T-helper 2 cell treated with Interferon-gamma antibody and Interleukin-4, amounts not matched to agents 100 ng/mL and 5 ng/mL, for 36 hours (primary cell): ENCODE results near the gene PTPRD. TPM values are rescaled to one million over a fixed set of nuclear protein-coding genes. Genes with fewer than 3 reads are reported as not detected.
"Not testable (repeated sequence)": the region's sequence is repeated elsewhere in the genome, so short reads cannot be mapped to it uniquely, and the experiment has no call there.

Source experiments
- intact Hi-C: fragments of 100-400 bp; cut with micrococcal nuclease; formaldehyde crosslinking; loops from one replicate; pipeline ENCODE4 v1.15.1; 2023
- total RNA-seq: library from RNA; stranded (reverse); gene quantifications from 2 replicates; pipeline ENCODE4 v1.2.3, GENCODE V29; 2022

Gene PTPRD
- total RNA-seq, 1 donor from 2014 or later = not detected

DNA sequence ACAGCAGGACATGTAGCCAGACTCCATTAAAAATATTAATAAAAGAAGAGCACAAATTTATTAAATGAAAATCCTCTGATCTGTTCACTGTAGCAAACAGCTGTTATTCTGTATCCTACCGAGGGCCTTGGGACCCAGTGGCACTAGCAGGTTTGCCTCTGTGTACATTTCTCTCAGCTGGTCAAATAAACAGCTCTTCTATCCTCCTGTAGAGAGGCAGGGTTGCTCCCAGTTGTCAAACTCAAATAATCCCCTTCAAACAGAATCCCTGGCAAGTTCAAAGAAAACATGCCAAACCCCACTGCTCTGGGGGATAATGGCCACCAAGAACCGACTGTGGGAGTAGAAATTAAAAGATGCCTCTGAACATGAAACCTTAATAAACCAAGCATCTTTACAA is 1551.2 kb downstream of the PTPRD start:
- intact Hi-C loops = no loop called here

DNA sequence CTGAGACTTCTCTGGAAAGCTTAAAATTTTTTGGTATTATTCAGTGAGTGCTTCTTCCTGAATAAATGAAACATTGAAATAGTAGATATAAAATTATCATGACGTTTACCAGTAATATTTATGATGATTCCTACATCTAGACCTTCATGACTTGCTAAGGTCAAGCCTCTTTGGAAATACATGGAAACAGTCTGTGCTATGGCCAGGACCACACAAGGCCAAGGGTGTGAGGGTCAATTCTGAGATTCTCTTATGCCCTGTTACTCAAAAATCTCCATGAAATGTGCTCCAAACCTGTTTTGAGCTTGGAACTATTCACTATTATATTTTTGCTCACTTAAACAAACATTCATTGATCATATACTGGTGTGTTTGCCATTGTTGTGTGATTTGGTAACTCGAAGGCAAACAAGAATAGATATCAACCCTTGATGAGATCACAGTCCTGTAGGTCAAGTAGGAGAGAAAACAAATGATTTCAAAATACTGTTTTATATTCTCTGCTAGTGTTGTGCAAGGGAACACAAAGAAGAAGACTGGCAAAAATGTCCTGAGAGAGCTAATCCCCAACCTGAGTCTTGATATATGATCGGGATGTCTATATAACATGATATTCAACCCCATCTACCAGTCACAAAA is 1558.3 kb downstream of the PTPRD start:
- intact Hi-C loops = no loop called here

DNA sequence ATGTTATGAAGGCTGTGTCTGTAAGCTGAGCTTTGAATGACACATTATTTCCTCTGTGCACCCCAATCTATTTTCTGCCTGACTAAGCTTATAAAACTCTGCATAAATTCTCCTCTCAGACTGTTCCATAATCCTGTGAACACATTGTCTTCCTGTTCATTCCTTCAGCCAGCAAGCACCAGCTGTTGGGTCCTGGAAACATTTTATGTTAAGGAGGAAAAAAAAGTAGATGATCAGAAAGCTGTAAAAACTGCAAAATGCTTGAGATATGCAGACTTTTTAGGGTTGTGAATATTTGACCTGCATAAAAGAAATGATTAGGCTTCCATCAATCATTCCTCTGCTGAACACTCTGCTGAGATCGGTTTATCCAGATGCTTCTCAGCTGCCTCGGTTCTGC is 1567.2 kb downstream of the PTPRD start:
- intact Hi-C loops = no loop called here

DNA sequence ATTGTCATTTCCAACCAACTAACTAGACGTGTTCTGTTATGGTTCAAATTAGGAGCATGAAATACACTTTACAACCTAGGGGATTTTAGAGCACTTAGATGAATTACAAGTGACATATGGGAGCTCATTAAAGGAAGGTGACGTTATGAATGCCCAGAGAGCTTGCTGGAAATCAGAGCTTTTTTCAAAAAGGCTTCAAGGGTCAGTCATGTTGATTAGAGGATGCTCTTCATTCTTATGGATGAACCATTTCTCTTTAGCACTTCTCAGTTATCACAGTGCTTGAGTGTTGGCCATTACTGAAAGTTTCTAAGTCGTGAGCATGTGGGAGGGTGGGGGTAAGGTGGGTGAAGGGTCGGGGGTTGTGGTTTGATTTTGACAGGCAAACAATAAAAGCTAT is 1567.7 kb downstream of the PTPRD start:
- intact Hi-C loops = no loop called here

DNA sequence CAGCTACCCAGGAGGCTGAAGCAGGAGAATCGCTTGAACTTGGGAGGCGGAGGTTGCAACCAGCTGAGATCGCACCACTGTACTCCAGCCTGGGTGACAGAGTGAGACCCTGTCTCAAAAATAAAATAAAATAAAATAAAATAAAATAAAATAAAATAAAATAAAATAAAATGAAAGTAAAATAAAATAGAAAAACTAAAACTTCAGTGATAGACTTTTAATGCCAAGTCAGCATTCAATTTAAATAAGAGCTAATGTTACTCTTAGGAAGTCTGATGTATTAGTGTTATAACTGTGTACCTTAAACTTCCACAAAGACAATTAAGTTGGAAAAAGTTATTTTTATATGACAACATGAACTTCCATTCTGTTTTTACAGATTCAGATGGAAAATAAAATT is 1569.0 kb downstream of the PTPRD start:
- intact Hi-C loops = not testable (repeated sequence)

DNA sequence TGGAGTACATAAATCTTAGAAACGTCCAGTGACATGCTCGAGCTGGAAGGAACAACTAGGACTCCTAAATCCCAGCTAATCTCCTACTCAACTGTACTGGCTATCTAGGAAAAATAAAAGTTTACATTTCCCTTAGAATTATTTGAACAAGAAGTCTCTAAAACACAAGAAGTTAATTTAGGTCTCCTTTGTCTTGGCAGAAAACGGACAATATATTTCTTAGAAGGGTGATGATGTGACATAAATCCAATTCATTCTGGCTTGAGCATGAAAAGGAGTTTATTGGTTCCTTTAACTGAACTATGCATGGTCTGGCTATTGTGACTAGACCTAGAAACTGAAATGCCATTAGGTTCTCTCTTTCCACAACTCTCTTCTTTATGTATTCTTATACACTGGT is 1571.0 kb downstream of the PTPRD start:
- intact Hi-C loops = no loop called here

DNA sequence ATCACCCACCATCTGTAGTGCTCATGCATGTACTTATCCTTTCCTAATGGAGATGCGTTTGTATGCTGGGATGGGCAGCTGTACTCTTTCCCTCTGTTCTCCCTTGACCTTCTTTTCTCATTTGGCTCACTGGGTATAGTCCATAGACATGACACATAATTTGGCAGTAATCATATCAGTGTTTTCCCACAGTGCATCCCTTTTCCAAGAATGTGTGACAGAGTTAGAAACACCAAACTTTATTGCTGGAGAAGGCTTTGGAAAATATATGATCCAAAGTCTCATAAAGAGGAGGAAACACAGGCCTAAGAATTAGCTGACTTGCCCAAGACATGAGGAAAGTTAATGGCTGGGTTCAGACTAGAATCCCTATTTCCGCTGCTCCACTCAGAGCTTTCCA is 1579.8 kb downstream of the PTPRD start:
- intact Hi-C loops = no loop called here

DNA sequence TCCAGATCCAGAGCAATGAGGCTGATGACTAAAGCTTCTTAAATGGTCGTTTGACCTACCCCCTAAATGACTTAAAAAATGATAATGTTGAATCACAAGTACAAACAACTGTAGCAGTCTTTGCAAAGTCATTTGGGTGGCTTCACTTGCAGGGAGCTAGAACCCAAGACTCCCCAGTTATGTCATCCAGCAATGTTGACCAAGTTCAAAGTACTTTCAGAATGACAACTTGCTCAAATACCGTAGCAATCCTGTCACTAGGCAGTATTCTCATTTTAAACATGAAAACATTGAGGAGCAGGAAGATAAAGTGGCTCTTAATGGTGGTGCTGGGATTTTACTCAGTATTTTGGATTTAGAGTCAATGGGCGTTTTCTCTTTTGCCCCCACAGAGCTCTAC is 1596.2 kb downstream of the PTPRD start:
- intact Hi-C loops = no loop called here

DNA sequence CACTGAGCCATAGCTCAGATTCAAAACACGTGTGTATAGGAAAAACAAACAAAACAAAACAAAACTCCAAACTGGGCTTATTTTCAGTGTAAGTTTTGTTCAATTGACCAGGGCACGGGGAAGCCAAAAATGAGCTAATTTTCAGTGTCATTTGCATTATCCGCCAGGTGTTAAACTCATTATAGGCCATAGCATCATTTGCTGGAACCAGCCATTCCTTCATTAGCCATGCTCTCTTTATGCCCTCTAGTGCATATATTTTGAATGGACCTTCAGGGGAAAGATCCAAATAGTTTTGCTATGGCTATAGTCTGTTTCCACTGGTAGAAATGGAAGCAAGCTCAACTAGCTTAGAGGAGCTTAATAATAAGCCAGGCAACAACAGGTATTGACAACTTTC is 1608.0 kb downstream of the PTPRD start:
- intact Hi-C loops = no loop called here

DNA sequence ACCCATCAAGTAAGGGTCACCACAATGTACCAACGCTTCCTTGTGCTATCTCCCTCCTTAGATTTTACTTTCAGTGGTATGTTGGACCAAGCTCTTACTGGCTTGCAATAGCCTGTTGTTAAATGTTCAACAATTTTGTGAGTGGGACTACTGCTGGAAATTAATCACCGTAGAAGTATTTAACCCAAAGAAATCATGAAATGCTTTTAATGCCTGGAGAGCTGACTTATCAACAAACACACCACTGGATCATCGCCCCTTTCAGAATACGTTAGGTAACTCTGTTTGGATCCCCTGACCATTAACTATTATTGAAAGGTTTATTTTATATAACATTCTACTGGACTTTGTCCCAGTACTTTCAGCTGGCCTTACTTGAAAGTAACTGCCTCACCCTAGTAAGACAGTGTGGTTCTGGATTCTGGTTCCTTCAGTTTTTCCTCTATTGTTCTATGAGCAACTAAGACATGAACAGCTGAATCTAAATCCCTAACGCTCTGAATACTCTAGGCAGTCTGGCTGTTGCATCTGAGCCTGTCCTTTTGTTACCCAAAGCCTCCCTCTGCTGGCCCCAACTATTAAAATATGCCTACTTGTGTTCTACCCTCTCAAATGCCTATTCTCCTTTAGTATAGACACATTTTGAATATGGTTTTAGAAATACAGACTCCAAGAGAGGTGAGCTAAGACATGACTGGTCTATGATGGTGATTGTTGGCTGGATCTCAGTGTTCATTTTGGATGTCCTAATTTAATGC is 1609.8 kb downstream of the PTPRD start:
- intact Hi-C loops = no loop called here

DNA sequence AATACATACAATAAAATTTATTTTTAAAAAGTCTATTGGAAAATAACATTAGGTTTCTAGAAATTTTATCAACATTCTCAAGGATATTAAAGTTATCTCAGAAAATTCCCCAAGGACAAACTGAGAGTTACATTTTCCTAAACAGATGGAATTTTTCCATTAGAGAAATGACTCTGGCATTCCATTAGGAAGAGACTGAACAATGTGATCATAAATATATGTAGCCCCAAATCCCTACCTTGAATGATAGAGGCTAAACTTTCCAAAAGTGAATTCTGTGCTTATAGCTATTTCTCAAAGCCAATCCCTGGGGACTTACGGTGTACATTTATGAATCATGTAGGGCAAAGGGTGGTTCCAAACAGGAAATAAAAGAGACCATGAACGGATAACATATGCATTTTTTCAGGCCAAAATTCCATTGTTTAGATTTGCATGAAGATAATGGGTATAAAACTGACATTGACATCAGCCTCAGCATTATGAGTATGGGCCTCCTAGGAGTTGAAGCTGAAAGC is 1632.2 kb downstream of the PTPRD start:
- intact Hi-C loops = no loop called here

DNA sequence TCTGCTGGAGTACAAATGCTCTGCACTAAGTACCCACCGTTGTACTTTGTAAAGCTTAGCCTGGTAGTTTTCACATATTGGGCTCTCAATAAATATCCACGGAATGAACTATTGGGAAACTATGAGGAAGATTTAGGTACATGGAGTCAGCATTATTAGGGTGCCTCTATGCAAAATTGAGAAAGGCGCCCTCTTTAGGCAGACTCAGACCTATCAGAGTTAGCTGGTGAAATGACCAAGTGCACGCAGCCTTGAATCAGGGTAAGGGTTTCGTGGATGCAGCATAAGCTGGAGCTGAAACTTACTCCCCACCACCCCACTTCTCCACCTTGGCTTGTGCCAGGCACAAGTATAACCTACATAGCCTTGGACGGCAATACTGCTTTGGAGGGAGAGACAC is 1634.5 kb downstream of the PTPRD start:
- intact Hi-C loops = no loop called here

DNA sequence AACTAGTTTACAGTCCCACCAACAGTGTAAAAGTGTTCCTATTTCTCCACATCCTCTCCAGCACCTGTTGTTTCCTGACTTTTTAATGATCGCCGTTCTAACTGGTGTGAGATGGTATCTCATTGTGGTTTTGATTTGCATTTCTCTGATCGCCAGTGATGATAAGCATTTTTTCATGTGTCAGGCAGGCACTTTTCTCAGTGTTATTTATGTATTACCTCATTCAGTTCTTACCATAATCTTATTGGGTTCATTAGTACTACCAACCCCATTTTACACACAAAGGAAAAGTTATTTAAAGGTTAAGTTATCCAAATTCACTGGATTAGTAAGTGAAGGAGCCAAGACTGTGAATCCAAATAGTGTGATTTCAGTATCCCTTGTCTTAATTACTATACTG is 1644.5 kb downstream of the PTPRD start:
- intact Hi-C loops = not testable (repeated sequence)

DNA sequence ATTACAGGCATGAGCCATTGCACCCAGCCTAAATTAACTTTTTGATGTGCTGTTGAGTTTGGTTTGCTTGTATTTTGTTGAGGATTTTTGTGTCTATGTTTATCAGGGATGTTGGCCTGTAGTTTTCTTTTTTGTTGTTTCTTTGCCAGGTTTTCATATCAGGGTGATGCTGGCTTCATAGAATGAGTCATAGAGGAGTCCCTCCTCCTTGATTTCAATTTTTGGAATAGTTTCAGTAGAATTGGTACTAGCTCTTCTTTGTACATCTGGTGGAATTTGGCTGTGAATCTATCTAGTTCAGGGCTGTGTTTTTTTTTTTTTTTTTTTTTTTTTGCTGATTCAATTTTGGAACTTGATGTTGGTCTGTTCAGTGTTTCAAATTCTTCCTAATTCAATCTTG is 1648.9 kb downstream of the PTPRD start:
- intact Hi-C loops = no loop called here

DNA sequence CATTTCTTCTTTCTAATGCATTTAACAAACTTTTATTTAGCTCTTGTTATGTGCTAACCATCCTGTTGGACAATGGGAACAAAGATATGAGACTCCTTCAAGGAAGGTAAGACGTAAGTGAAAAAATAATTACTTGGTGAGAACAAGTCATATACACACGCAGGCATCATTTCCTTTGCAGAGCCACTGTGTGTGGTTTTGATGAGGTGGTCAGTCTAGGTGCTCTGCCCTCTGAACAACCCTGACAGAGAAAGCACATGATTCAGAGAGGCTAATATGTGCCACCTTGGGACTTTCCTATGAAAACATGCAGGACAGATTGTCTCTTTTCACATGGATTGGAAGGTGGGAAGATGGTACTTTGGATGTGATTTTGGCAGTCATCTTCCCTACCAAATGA is 1650.7 kb downstream of the PTPRD start:
- intact Hi-C loops = no loop called here

DNA sequence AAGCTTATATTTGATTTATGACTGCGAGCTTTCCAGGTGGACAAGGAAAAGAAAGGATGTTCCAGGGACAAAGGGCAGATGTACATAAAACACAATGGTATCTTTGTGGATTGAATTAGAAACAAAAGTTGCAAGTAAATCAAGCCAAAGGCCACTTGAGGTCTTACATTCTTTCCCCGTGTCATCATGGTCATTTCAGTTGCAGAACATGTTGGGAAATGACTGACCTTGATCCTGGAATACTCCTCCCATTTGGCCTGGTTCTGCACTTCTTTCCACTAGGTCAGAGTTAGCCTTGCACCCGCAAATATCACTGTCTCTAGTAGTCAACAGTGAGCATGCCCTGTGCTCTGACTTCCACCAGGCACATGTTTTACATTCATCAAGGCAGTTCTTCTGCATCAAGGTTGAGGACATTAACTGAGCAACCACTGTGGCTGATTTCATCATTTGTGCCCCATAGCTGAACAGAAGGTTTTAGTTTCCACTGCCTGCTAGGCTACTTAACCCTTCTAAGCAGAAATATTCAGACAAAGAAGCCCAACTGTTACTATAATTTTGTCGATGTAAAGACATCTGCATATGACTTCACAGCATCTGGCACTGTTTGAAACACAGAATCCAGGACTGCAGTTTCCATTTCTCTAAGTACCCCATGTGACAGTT is 1651.5 kb downstream of the PTPRD start:
- intact Hi-C loops = no loop called here

DNA sequence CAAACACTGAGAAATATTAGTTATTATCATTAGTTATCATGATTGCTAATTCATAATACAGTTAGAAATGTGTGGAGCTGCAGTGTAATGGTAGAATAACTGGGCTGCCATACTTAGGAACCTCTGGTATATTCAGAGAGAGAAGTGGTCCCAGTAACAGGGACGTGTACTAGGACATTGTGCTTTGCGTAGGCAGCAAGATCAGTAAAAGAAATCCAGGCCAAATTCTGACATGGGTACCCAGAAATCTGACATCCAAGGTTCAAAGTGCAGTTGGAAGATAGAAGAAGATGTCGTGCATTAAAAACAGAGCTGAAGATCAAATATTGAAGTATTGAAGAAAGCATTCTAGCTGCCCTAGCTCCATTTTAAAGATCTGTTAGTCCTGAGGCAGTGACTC is 1652.5 kb downstream of the PTPRD start:
- intact Hi-C loops = no loop called here

DNA sequence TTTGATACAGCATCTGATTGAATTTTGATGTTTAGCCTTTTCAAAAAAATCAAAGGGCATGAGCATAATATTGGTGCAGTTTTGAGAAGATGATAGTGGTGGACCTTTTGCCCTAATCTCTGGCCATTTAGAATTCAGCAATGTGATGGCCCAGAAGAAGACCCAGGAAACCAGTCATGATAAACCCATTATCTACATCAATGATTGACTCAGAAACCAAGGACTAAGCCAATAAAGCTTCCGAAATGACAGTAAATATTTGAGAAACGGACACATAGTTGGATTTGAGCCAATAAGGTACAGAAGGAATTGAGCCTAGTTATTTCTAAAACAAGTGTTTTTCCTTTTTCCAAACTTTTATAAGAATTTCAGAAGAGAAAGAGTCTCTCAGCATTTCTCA is 1654.4 kb downstream of the PTPRD start:
- intact Hi-C loops = no loop called here

DNA sequence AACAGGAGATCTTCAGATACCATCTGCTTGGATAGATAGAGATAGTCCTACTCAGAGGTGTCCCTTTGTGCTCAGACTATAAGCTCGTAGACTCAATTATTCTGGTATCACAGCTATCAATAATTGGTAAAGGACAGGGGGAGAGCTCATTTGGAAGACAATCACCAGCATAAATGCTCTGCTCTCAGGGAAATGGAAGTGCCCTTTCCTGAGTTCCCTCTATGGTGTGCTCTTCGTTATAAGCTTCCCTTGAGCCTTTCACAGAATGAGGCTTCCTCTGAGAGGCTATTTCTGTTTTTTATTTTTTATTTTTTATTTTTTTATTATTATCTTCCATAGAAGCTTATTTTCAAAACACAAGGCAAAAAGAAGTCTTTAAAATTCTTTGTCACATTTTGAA is 1657.5 kb downstream of the PTPRD start:
- intact Hi-C loops = no loop called here

DNA sequence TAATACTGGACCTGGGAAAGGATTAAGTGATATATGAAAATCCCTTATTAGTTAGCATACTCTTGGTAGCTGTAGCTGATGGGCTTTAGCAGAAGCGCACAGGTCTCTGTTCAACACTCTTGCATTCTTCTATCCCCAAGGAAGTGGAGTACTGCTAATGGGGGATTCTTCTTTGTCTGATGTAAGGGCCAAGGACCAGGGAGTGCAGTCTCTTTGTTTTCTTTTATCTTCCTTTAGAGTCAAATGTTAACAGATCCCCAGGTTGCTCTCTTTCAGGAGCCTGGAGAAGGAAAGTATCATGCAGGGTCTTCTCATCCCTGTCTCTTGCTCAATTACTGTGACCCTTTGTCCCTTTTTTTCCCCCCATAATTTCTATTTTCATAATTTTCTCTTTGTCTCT is 1666.3 kb downstream of the PTPRD start:
- intact Hi-C loops = no loop called here

DNA sequence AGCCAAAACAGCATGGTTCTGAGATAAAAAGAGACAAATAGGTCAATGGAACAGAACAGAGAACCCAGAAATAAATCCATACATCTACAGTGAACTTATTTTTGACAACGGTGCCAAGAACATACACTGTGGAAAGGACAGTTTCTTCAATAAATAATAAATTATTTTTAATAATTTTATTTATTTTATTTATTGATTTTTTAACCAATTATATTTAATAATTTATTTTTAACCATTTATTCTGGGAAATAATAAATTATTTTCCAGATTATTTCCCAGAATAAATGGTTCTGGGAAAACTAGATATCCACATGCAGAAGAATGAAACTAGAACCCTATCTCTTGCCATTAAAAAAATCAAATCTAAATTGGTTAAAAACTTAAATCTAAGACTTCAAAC is 1669.4 kb downstream of the PTPRD start:
- intact Hi-C loops = no loop called here

DNA sequence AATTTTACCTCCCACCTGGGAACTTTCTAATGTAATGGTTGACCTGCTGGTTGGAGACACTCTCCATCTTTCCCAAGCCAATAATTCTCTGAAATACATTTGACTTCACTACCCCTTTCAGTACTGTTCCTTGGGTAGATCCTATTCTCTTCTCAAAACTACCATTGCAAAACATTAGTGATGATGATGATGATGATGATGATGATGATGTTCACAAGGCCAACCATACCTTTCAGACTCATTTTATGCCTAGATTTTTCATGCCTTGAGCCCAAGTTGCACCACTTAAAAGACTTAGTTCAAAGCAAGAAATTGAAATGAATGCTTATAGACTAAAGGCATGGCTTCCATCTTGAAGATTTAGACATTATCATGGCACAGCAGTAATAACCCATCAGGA is 1672.2 kb downstream of the PTPRD start:
- intact Hi-C loops = no loop called here

DNA sequence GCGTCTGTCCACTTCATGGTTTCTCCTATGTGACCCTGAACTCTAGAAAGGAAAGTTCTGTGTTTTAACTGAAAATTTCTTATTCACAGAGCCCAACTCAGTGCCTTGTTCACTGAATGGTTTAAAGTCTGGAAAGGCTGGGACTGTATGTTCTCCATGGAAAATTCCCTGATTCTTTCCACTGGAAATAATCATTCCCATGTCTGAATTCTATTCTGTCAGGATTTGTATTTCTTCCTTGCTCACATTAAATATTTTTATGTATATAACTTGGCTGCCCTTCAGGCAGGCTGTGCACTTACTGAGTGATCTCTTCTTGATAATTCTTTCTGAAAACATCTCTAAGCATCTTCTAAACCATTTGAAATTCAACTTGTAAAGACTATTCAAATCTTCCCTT is 1686.3 kb downstream of the PTPRD start:
- intact Hi-C loops = no loop called here
